Ovary (tissue), 9 donors: Measurements from ENCODE around the gene C1QTNF1. TPM values are rescaled to one million over a fixed set of nuclear protein-coding genes. Genes with fewer than 3 reads are reported as not detected.
"Not testable (repeated sequence)": the region's sequence is repeated elsewhere in the genome, so short reads cannot be mapped to it uniquely, and the experiment has no call there.

ENCODE experiments used
- DNase-seq, 5 donors: peaks; one replicate each; pipeline ENCODE4 v3.0.0-alpha.2; 2019 to 2020
- H3K27ac ChIP-seq, 2 donors: fragments of 200-600 bp; one replicate each; pipeline versions ENCODE4 v1.5.1 to v1.8.0; 2019 to 2022
- H3K27me3 ChIP-seq: fragments of 200-600 bp; one replicate; pipeline ENCODE4 v1.8.0; 2022
- H3K36me3 ChIP-seq: fragments of 200-600 bp; sonication (generic); one replicate; pipeline ENCODE4 v1.5.1; 2019
- H3K4me1 ChIP-seq: one replicate; pipeline ENCODE4 v1.8.1; 2013; ENCODE audit warnings: mild to moderate bottlenecking, moderate library complexity; ENCODE audit not compliant: insufficient read depth
- H3K4me3 ChIP-seq: fragments of 200-600 bp; sonication (generic); one replicate; pipeline ENCODE4 v1.5.1; 2017
- H3K9me3 ChIP-seq, 2 donors: fragments of 200-600 bp in 1 of 2; sonication (generic) in 1 of 2; one replicate each; pipeline versions ENCODE4 v1.5.1 to v1.8.1; 2013 to 2019; ENCODE audit warnings: mild to moderate bottlenecking in 1 of 2, moderate library complexity in 1 of 2
- CTCF ChIP-seq, 3 donors: fragments of 450-650 bp in 2 of 3; fragments of 200-600 bp in 1 of 3; IDR thresholded peaks; one replicate each; pipeline versions ENCODE4 v1.5.1 to v1.8.0; 2016 to 2022; ENCODE audit warnings: antibody characterized with exemption in 3 of 3, mild to moderate bottlenecking in 1 of 3
- EP300 ChIP-seq: sonication (generic); formaldehyde crosslinking; IDR thresholded peaks from one replicate; pipeline ENCODE4 v1.6.1; 2017; ENCODE audit warnings: antibody characterized with exemption
- POLR2A ChIP-seq: fragments of 450-650 bp; IDR thresholded peaks from one replicate; pipeline ENCODE4 v1.6.1; 2017; ENCODE audit warnings: antibody characterized with exemption, mild to moderate bottlenecking, moderate library complexity
- WGBS, 3 donors: extraction: QIAGEN DNeasy Blood & Tissue Kit in 1 of 3; methylation state at CpG; one replicate each; pipeline versions ENCODE4 v1.1.5 to v1.1.7; 2013 to 2017; 5-methylcytosine and 5-hydroxymethylcytosine counted together
- intact Hi-C, 4 donors: fragments of 100-400 bp; cut with DNase I; formaldehyde crosslinking; loops; one replicate each; pipeline versions ENCODE4 v1.11.0 to v1.15.1; 2022 to 2023
- polyA plus RNA-seq, 2 donors: library from polyadenylated mRNA; stranded (reverse); fragments of 200-250 nt in 1 of 2; fragments of 350-450 nt in 1 of 2; fragmentation: Illumina TruSeq in 1 of 2; extraction: RNeasy Lipid Tissue Mini Kit (QIAGEN cat#74804) in 1 of 2; gene quantifications; one replicate each; pipeline ENCODE4 v1.2.3, GENCODE V29; 2013 to 2014
- total RNA-seq, 7 donors: library from RNA; depleted of rRNA in 2 of 7; stranded (reverse); fragments of >200 nt in 2 of 7; fragmentation: NEBNext Ultra II Directional in 3 of 7; extraction: Animal tissue kit (Norgen Biotek cat#: 25700) in 3 of 7; gene quantifications; one replicate each; pipeline versions ENCODE4 v1.1.0 to v1.2.4, GENCODE V29; 2016 to 2023
- donor health status: DM: no; HTN: no; CAD: no; lungs with moderate emphysema.
- donor health status: DM: no; HTN: no; CAD: no.
- donor health status: Bipolar disorder and iron deficiency.
- donor health status: DM: yes; HTN: yes; CAD: no.
- donor health status: DM: no; HTN: no; CAD: no.
- donor health status: DM: yes; HTN: yes; CAD: no.

Gene C1QTNF1
- total and polyA plus RNA-seq, 9 donors, result 17.9 to 85.9 (median 53.5) TPM

- no peaks in the 10 kb centered on the region for H3K36me3 ChIP-seq
- no peak overlapping the region for H3K4me3 ChIP-seq
- peak in 3 of 5 donors; percentile 35 to 57 (median 36) for DNase-seq
- TF ChIP-seq EP300 (no peak), CTCF (IDR thresholded peaks at IDR 0.05) (no peak), POLR2A (no peak)
- H3K4me1 ChIP-seq, result peaks cover 32% of the 10 kb centered on the region
- H3K27me3 ChIP-seq, result no peaks in the 10 kb centered on the region
- WGBS, 3 donors, result 10 to 31% (median 21%) methylated on average over 5 to 10 of the region's 10 CpGs
- peak overlapping the region; percentile 37 to 69 for H3K27ac ChIP-seq
- intact Hi-C loops, result loop anchor here in 1 of 4 donors (10.0 kb wide), 1 partner anchor 367 kb away; no protein-coding TSS in a partner anchor
- no peaks in the 10 kb centered on the region for H3K9me3 ChIP-seq
These were observed 3.4 kb downstream of the C1QTNF1 start for GRCh38 chr17:79027274-79027924.

- WGBS, 3 donors, result 17 to 23% (median 19%) methylated on average over 16 of the region's 16 CpGs
- peaks cover 32% of the 10 kb centered on the region for H3K4me1 ChIP-seq
- peak overlapping the region; percentile 37 to 69 for H3K27ac ChIP-seq
- peak in 3 of 5 donors; percentile 39 to 67 (median 62) for DNase-seq
- no peaks in the 10 kb centered on the region for H3K36me3 ChIP-seq
- no peaks in the 10 kb centered on the region for H3K9me3 ChIP-seq
- no peaks in the 10 kb centered on the region for H3K27me3 ChIP-seq
- no peak overlapping the region for H3K4me3 ChIP-seq
- intact Hi-C loops, result loop anchor here in 1 of 4 donors (10.0 kb wide), 1 partner anchor 367 kb away; no protein-coding TSS in a partner anchor
- TF ChIP-seq CTCF (IDR thresholded peaks at IDR 0.05), result no peak
- TF ChIP-seq EP300, result no peak
- TF ChIP-seq POLR2A, result no peak
These were observed 4.0 kb downstream of the C1QTNF1 start for GRCh38 chr17:79027925-79028491.

GRCh38 chr17:79028496-79029326, 4.7 kb downstream of the C1QTNF1 start:
- intact Hi-C loops, result loop anchor here in 1 of 4 donors (10.0 kb wide), 1 partner anchor 366 kb away; no protein-coding TSS in a partner anchor
- TF ChIP-seq EP300 (no peak), POLR2A (no peak)
- no peaks in the 10 kb centered on the region for H3K27me3 ChIP-seq
- H3K9me3 ChIP-seq, result no peaks in the 10 kb centered on the region
- H3K4me1 ChIP-seq, result peaks cover 29% of the 10 kb centered on the region
- H3K4me3 ChIP-seq, result no peak overlapping the region
- peak overlapping the region; percentile 37 to 69 for H3K27ac ChIP-seq
- 81 to 87% (median 82%) methylated on average over 17 of the region's 17 CpGs for WGBS, 3 donors
- DNase-seq, result peak in 2 of 5 donors; percentile 23 to 32
- no peaks in the 10 kb centered on the region for H3K36me3 ChIP-seq

GRCh38 chr17:79029327-79030009, 5.5 kb downstream of the C1QTNF1 start:
- H3K4me3 ChIP-seq, result no peak overlapping the region
- no peak for TF ChIP-seq CTCF (IDR thresholded peaks at IDR 0.05)
- TF ChIP-seq EP300, result no peak
- no peak for TF ChIP-seq POLR2A
- H3K36me3 ChIP-seq, result no peaks in the 10 kb centered on the region
- H3K27ac ChIP-seq, result no peak overlapping the region
- no peaks in the 10 kb centered on the region for H3K9me3 ChIP-seq
- peak in 3 of 5 donors; percentile 14 to 40 (median 15) for DNase-seq
- H3K4me1 ChIP-seq, result peaks cover 35% of the 10 kb centered on the region
- intact Hi-C loops, result loop anchor here in 1 of 4 donors (10.0 kb wide), 1 partner anchor 365 kb away; no protein-coding TSS in a partner anchor
- WGBS, 3 donors, result 89 to 94% (median 94%) methylated on average over 16 of the region's 16 CpGs
- H3K27me3 ChIP-seq, result no peaks in the 10 kb centered on the region

GRCh38 chr17:79030636-79031035, 6.7 kb downstream of the C1QTNF1 start:
- H3K27me3 ChIP-seq, intact Hi-C loops, H3K27ac ChIP-seq, H3K9me3 ChIP-seq, H3K4me3 ChIP-seq, H3K36me3 ChIP-seq: not testable (repeated sequence)
- DNase-seq, result peak in 1 of 5 donors; percentile 19
- H3K4me1 ChIP-seq, result peaks cover 31% of the 10 kb centered on the region
- WGBS, 3 donors, result 84 to 93% (median 91%) methylated on average over 12 of the region's 12 CpGs
